CD14-positive monocyte (primary cell): ENCODE measurements around the gene DENND6A. TPM values are rescaled to one million over a fixed set of nuclear protein-coding genes. Genes with fewer than 3 reads are reported as not detected.

Experiments
- DNase-seq, 3 donors: peaks; one replicate each; pipeline ENCODE4 v3.0.0-alpha.2; 2011 to 2022
- H2AFZ ChIP-seq: 2 replicates; pipeline ENCODE4 v1.6.0; 2012; ENCODE audit warnings: mild to moderate bottlenecking, low read depth, low read length, inconsistent platforms; ENCODE audit not compliant: insufficient read depth, poor library complexity, severe bottlenecking
- H3K27ac ChIP-seq, 2 donors: 1 replicate in 1 of 2; 2 replicates in 1 of 2; pipeline ENCODE4 v1.5.1; 2012 to 2013; ENCODE audit warnings: low read length in 2 of 2, control low read depth in 1 of 2, inconsistent platforms in 1 of 2, low read depth in 1 of 2, mild to moderate bottlenecking in 1 of 2
- H3K27me3 ChIP-seq, 2 donors: one replicate each; pipeline versions ENCODE4 v1.6.0 to v1.6.1; 2011 to 2013; ENCODE audit warnings: low read length in 2 of 2; ENCODE audit not compliant: control insufficient read depth in 2 of 2, insufficient read depth in 2 of 2
- H3K36me3 ChIP-seq, 2 donors: replicated peaks in 1 of 2; 1 replicate in 1 of 2; 2 replicates in 1 of 2; pipeline versions ENCODE4 v1.5.1 to v1.6.1; 2012 to 2013; ENCODE audit warnings: low read length in 2 of 2, control low read depth in 1 of 2, inconsistent platforms in 1 of 2, mild to moderate bottlenecking in 1 of 2; ENCODE audit not compliant: insufficient read depth in 2 of 2, control insufficient read depth in 1 of 2
- H3K4me1 ChIP-seq, 2 donors: 1 replicate in 1 of 2; 2 replicates in 1 of 2; pipeline versions ENCODE4 v1.5.1 to v1.6.1; 2012 to 2013; ENCODE audit warnings: low read length in 2 of 2, control low read depth in 1 of 2, inconsistent platforms in 1 of 2, mild to moderate bottlenecking in 1 of 2, moderate library complexity in 1 of 2; ENCODE audit not compliant: insufficient read depth in 2 of 2, control insufficient read depth in 1 of 2
- H3K4me2 ChIP-seq: replicated peaks from 2 replicates; pipeline ENCODE3; 2012; ENCODE audit warnings: low read length, moderate library complexity, mild to moderate bottlenecking; ENCODE audit not compliant: poor library complexity, severe bottlenecking; ENCODE audit errors: extremely low read depth
- H3K4me3 ChIP-seq, 3 experiments: fragments of 200-600 bp in 1 of 3; sonication (generic) in 1 of 3; replicated peaks in 1 of 3; 1 replicate in 2 of 3; 2 replicates in 1 of 3; pipeline ENCODE4 v1.5.1; 2011 to 2013; ENCODE audit warnings: low read length in 3 of 3, mild to moderate bottlenecking in 3 of 3, control low read depth in 2 of 3, low read depth in 2 of 3, inconsistent platforms in 1 of 3, moderate library complexity in 1 of 3
- H3K79me2 ChIP-seq: 2 replicates; pipeline ENCODE4 v1.6.0; 2012; ENCODE audit warnings: mild to moderate bottlenecking, control low read depth, inconsistent platforms, low read length, moderate library complexity; ENCODE audit not compliant: insufficient read depth
- H3K9ac ChIP-seq: 2 replicates; pipeline ENCODE4 v1.6.0; 2017; ENCODE audit warnings: low read length, mild to moderate bottlenecking; ENCODE audit not compliant: insufficient read depth, poor library complexity, severe bottlenecking
- H3K9me3 ChIP-seq, 2 donors: replicated peaks in 1 of 2; 1 replicate in 1 of 2; 2 replicates in 1 of 2; pipeline versions ENCODE4 v1.5.1 to v1.6.1; 2012 to 2013; ENCODE audit warnings: low read length in 2 of 2, control low read depth in 1 of 2; ENCODE audit not compliant: control insufficient read depth in 1 of 2, insufficient read depth in 1 of 2
- H4K20me1 ChIP-seq: 2 replicates; pipeline ENCODE4 v1.6.0; 2012; ENCODE audit warnings: mild to moderate bottlenecking, low read length, control low read depth, moderate library complexity; ENCODE audit not compliant: insufficient read depth
- H3K27ac Mint-ChIP-seq, 7 donors: one replicate each; pipeline ENCODE4 v1.8.0; 2020; ENCODE audit warnings: mild to moderate bottlenecking in 7 of 7, mixed read lengths in 7 of 7, moderate library complexity in 6 of 7, inconsistent platforms in 2 of 7
- H3K27me3 Mint-ChIP-seq, 3 donors: one replicate each; pipeline ENCODE4 v1.8.0; 2021 to 2022; ENCODE audit warnings: low read depth in 3 of 3, mild to moderate bottlenecking in 3 of 3, mixed read lengths in 3 of 3, moderate library complexity in 3 of 3, inconsistent platforms in 1 of 3
- H3K36me3 Mint-ChIP-seq, 2 donors: one replicate each; pipeline ENCODE4 v1.8.0; 2020; ENCODE audit warnings: mixed read lengths in 2 of 2, inconsistent platforms in 1 of 2, mild to moderate bottlenecking in 1 of 2
- H3K4me1 Mint-ChIP-seq: one replicate; pipeline ENCODE4 v1.8.0; 2020; ENCODE audit warnings: mild to moderate bottlenecking, mixed read lengths
- H3K4me3 Mint-ChIP-seq, 2 donors: one replicate each; pipeline ENCODE4 v1.8.0; 2020; ENCODE audit warnings: mild to moderate bottlenecking in 2 of 2, mixed read lengths in 2 of 2, moderate library complexity in 1 of 2
- H3K9me3 Mint-ChIP-seq, 7 donors: one replicate each; pipeline ENCODE4 v1.8.0; 2020 to 2022; ENCODE audit warnings: mixed read lengths in 7 of 7, mild to moderate bottlenecking in 6 of 7, moderate library complexity in 6 of 7, inconsistent platforms in 2 of 7
- WGBS: methylation state at CpG from one replicate; pipeline ENCODE4 v1.1.5; 2013; ENCODE audit warnings: missing lambda C conversion rate; ENCODE audit not compliant: insufficient coverage; 5-methylcytosine and 5-hydroxymethylcytosine counted together
- intact Hi-C, 2 donors: fragments of 100-400 bp; cut with micrococcal nuclease; formaldehyde crosslinking; loops; one replicate each; pipeline versions ENCODE4 v1.15.0 to v1.15.1; 2023
- polyA plus RNA-seq, 3 donors: library from polyadenylated mRNA; depleted of rRNA in 1 of 3; unstranded in 2 of 3; stranded (reverse) in 1 of 3; fragments of 300-500 nt in 2 of 3; fragments of >200 nt in 1 of 3; fragmentation: Illumina TruSeq in 2 of 3; gene quantifications; 1 replicate in 2 of 3; 2 replicates in 1 of 3; pipeline ENCODE4 v1.2.3, GENCODE V29; 2012 to 2021
- TF ChIP-seq, protein P1 (sequence below): fragments of 200-600 bp; IDR thresholded peaks from one replicate; pipeline ENCODE4 v1.8.0; 2022; ENCODE audit warnings: antibody characterized with exemption, mild to moderate bottlenecking

Gene DENND6A
- polyA plus RNA-seq, 3 donors, result 10.8 to 20.8 (median 15.4) TPM

DNA sequence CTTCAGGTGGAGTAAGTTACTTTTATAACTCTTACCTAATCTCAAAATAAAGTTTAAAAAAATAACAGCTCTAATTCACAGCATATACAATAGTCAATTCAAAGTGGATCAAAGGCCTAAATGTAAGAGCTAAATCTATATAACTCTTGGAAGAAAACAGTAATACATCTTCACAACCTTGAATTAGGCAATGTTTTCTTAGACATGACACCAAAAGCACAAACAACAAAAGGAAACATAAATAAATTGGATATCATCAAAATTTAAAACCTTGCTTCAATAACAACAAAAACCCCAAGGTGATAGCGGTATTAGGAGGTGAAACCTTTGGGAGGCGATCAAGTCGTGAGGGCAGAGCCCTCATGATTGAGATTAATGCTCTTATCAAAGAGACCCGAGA lies 12.8 kb downstream of the DENND6A start:
- Histone ChIP-seq H3K27ac (no peak overlapping the region), H4K20me1 (peaks cover 77% of the 10 kb centered on the region), H3K27me3 (no peaks in the 10 kb centered on the region), H3K4me3 (no peak overlapping the region), H3K9ac (no peak overlapping the region), H3K79me2 (peaks cover 96% of the 10 kb centered on the region), H3K4me2 (no peak overlapping the region), H3K36me3 (peaks cover 29 to 34% of the 10 kb centered on the region in 2 donors), H3K4me1 (no peaks in the 10 kb centered on the region), H2AFZ (no peak overlapping the region), H3K9me3 (no peaks in the 10 kb centered on the region)
- Mint-ChIP-seq H3K4me1 (peaks cover 19% of the 10 kb centered on the region), H3K27ac (peak overlapping the region in 1 of 7 donors; percentile 54), H3K4me3 (no peak overlapping the region), H3K9me3 (no peaks in the 10 kb centered on the region), H3K27me3 (peaks cover 0 to 1% (median 0%) of the 10 kb centered on the region in 3 donors), H3K36me3 (peaks cover 27 to 40% of the 10 kb centered on the region in 2 donors)
- 100% methylated on average over 2 of the region's 4 CpGs for WGBS
- intact Hi-C loops, result no loop called here
- TF ChIP-seq, protein P1, sequence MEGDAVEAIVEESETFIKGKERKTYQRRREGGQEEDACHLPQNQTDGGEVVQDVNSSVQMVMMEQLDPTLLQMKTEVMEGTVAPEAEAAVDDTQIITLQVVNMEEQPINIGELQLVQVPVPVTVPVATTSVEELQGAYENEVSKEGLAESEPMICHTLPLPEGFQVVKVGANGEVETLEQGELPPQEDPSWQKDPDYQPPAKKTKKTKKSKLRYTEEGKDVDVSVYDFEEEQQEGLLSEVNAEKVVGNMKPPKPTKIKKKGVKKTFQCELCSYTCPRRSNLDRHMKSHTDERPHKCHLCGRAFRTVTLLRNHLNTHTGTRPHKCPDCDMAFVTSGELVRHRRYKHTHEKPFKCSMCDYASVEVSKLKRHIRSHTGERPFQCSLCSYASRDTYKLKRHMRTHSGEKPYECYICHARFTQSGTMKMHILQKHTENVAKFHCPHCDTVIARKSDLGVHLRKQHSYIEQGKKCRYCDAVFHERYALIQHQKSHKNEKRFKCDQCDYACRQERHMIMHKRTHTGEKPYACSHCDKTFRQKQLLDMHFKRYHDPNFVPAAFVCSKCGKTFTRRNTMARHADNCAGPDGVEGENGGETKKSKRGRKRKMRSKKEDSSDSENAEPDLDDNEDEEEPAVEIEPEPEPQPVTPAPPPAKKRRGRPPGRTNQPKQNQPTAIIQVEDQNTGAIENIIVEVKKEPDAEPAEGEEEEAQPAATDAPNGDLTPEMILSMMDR, result no peak
- no peak for DNase-seq

DNA sequence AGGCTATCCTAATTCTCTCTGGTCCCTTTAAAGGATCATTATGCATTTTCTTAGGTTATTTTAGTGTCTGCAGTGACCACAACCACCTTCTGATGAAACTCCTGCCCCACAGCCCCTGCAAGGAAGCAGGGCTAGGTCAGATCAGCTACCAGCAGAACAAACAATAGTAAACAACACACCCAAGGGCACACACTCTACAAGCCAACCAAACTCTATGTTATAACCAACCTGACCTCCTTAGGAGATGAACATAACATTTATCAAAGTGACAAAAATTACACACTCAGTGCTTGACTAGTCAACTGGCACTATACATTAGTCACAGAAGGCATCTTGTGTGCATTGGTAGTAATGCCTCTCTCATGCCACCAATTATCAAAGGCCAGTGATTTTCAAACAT lies 17.3 kb downstream of the DENND6A start:
- H3K36me3 ChIP-seq, result peaks cover 29 to 31% of the 10 kb centered on the region in 2 donors
- no peaks in the 10 kb centered on the region for H3K27me3 ChIP-seq
- intact Hi-C loops, result no loop called here
- H3K27ac Mint-ChIP-seq, result peak overlapping the region in 5 of 7 donors; percentile 2 to 86 (median 68)
- no peak overlapping the region for H2AFZ ChIP-seq
- peak overlapping the region in 1 of 2 donors; percentile 70 for H3K27ac ChIP-seq
- peaks cover 37% of the 10 kb centered on the region for H4K20me1 ChIP-seq
- H3K36me3 Mint-ChIP-seq, result peaks cover 30 to 32% of the 10 kb centered on the region in 2 donors
- DNase-seq, result no peak
- no peak overlapping the region for H3K4me2 ChIP-seq
- H3K9me3 ChIP-seq, result no peaks in the 10 kb centered on the region
- no peak overlapping the region for H3K4me3 ChIP-seq
- no peak overlapping the region for H3K9ac ChIP-seq
- peaks cover 89% of the 10 kb centered on the region for H3K79me2 ChIP-seq
- TF ChIP-seq, protein P1, result no peak
- no peak overlapping the region for H3K4me3 Mint-ChIP-seq
- H3K9me3 Mint-ChIP-seq, result no peaks in the 10 kb centered on the region
- peaks cover 17 to 28% of the 10 kb centered on the region in 2 donors for H3K4me1 ChIP-seq
- peaks cover 0 to 1% (median 0%) of the 10 kb centered on the region in 3 donors for H3K27me3 Mint-ChIP-seq
- H3K4me1 Mint-ChIP-seq, result peaks cover 38% of the 10 kb centered on the region
